Mesendoderm (in vitro differentiated cells): ENCODE results near the gene HOXC13.

ENCODE experiments used
- DNase-seq: peaks from one replicate; pipeline ENCODE4 v3.0.0; 2013
- H2AK5ac ChIP-seq: 2 replicates; pipeline ENCODE4 v1.6.1; 2013; ENCODE audit warnings: low read length, inconsistent platforms
- H2BK120ac ChIP-seq: 2 replicates; pipeline ENCODE4 v1.6.1; 2013; ENCODE audit warnings: low read depth, mild to moderate bottlenecking, low read length, moderate library complexity, mixed read lengths
- H2BK15ac ChIP-seq: replicated peaks from 2 replicates; pipeline ENCODE4 v1.6.1; 2013; ENCODE audit warnings: low read depth, mild to moderate bottlenecking, moderate library complexity
- H2BK5ac ChIP-seq: 2 replicates; pipeline ENCODE4 v1.6.1; 2013; ENCODE audit warnings: low read length, inconsistent platforms
- H3K18ac ChIP-seq: 2 replicates; pipeline ENCODE4 v1.6.1; 2013; ENCODE audit warnings: mild to moderate bottlenecking, low read length, mixed read lengths
- H3K23ac ChIP-seq: one replicate; pipeline ENCODE4 v1.6.1; 2013; ENCODE audit warnings: low read length
- H3K27ac ChIP-seq: 2 replicates; pipeline ENCODE4 v1.5.1; 2013; ENCODE audit warnings: low read depth, mild to moderate bottlenecking, inconsistent platforms, low read length, moderate library complexity
- H3K27me3 ChIP-seq: 2 replicates; pipeline ENCODE4 v1.6.1; 2013; ENCODE audit warnings: low read length, control low read depth, mild to moderate bottlenecking, inconsistent platforms; ENCODE audit not compliant: insufficient read depth, poor library complexity
- H3K36me3 ChIP-seq: 2 replicates; pipeline ENCODE4 v1.6.1; 2013; ENCODE audit warnings: low read length, inconsistent platforms; ENCODE audit not compliant: control insufficient read depth, insufficient read depth
- H3K4ac ChIP-seq: one replicate; pipeline ENCODE4 v1.6.1; 2013; ENCODE audit warnings: low read depth, mild to moderate bottlenecking, low read length, moderate library complexity
- H3K4me1 ChIP-seq: 2 replicates; pipeline ENCODE4 v1.6.1; 2013; ENCODE audit warnings: low read depth, low read length, inconsistent platforms; ENCODE audit not compliant: control insufficient read depth
- H3K4me2 ChIP-seq: 2 replicates; pipeline ENCODE4 v1.6.1; 2013; ENCODE audit warnings: low read length
- H3K4me3 ChIP-seq: 2 replicates; pipeline ENCODE4 v1.5.1; 2013; ENCODE audit warnings: mild to moderate bottlenecking, low read length
- H3K56ac ChIP-seq: one replicate; pipeline ENCODE4 v1.6.1; 2013; ENCODE audit warnings: low read length
- H3K79me1 ChIP-seq: 2 replicates; pipeline ENCODE4 v1.6.1; 2013; ENCODE audit warnings: low read length, inconsistent platforms
- H3K79me2 ChIP-seq: 2 replicates; pipeline ENCODE4 v1.6.1; 2013; ENCODE audit warnings: mild to moderate bottlenecking, low read length; ENCODE audit not compliant: control insufficient read depth, insufficient read depth
- H3K9ac ChIP-seq: 2 replicates; pipeline ENCODE4 v1.6.1; 2013; ENCODE audit warnings: low read length, inconsistent platforms
- H4K5ac ChIP-seq: one replicate; pipeline ENCODE4 v1.6.1; 2013; ENCODE audit warnings: low read length
- H4K8ac ChIP-seq: one replicate; pipeline ENCODE4 v1.6.1; 2013; ENCODE audit warnings: low read depth, mild to moderate bottlenecking, control low read depth, low read length, moderate library complexity
- WGBS: extraction: QIAGEN DNeasy Blood & Tissue Kit; methylation state at CpG from one replicate; pipeline ENCODE4 v1.1.7; 2013; ENCODE audit warnings: low lambda C conversion rate, missing lambda C conversion rate; ENCODE audit not compliant: insufficient coverage; ENCODE audit errors: extremely low coverage; 5-methylcytosine and 5-hydroxymethylcytosine counted together

The HOXC13 gene

GRCh38 chr12:53989227-53990113 lies 50.8 kb downstream of the HOXC13 start:
- Histone ChIP-seq H3K79me1 (no peaks in the 10 kb centered on the region), H3K9ac (no peak overlapping the region), H3K4me1 (no peaks in the 10 kb centered on the region), H3K56ac (no peak overlapping the region), H3K36me3 (no peaks in the 10 kb centered on the region), H3K23ac (no peak overlapping the region), H2AK5ac (no peak overlapping the region), H4K5ac (no peak overlapping the region), H3K27ac (no peak overlapping the region), H3K79me2 (no peaks in the 10 kb centered on the region), H4K8ac (no peak overlapping the region), H3K27me3 (peaks cover 93% of the 10 kb centered on the region), H3K18ac (no peak overlapping the region), H3K4ac (no peak overlapping the region), H2BK120ac (no peak overlapping the region), H3K4me2 (no peak overlapping the region), H2BK5ac (no peak overlapping the region), H2BK15ac (no peak overlapping the region), H3K4me3 (no peak overlapping the region)
- no CpG with 5 or more reads among the region's 28 CpGs for WGBS
- DNase-seq: no peak

- WGBS: no CpG with 5 or more reads among the region's 27 CpGs
- no peak overlapping the region for H3K27ac ChIP-seq
- H3K4me1 ChIP-seq: no peaks in the 10 kb centered on the region
Observed at GRCh38 chr12:53990311-53991076, 51.9 kb downstream of the HOXC13 start.

GRCh38 chr12:53991077-53991460 lies 52.4 kb downstream of the HOXC13 start:
- DNase-seq: no peak
- no CpG with 5 or more reads among the region's 8 CpGs for WGBS

More at GRCh38 chr12:53990311-53991076, 51.9 kb downstream of the HOXC13 start:
- Histone ChIP-seq H3K4ac (no peak overlapping the region), H3K27me3 (peaks cover 97% of the 10 kb centered on the region), H2AK5ac (no peak overlapping the region), H3K9ac (no peak overlapping the region), H2BK120ac (no peak overlapping the region), H3K4me3 (no peak overlapping the region), H3K56ac (no peak overlapping the region), H3K36me3 (no peaks in the 10 kb centered on the region), H3K4me2 (no peak overlapping the region), H4K5ac (no peak overlapping the region), H2BK5ac (no peak overlapping the region), H4K8ac (no peak overlapping the region), H3K18ac (no peak overlapping the region), H3K79me2 (no peaks in the 10 kb centered on the region), H3K79me1 (no peaks in the 10 kb centered on the region), H2BK15ac (no peak overlapping the region), H3K23ac (no peak overlapping the region)
- no peak for DNase-seq

GRCh38 chr12:53992377-53992889 lies 53.8 kb downstream of the HOXC13 start:
- H3K4me1 ChIP-seq: no peaks in the 10 kb centered on the region
- peaks cover 95% of the 10 kb centered on the region for H3K27me3 ChIP-seq
- WGBS: no CpG with 5 or more reads among the region's 7 CpGs

More at GRCh38 chr12:53991077-53991460, 52.4 kb downstream of the HOXC13 start:
- H3K79me2 ChIP-seq: no peaks in the 10 kb centered on the region
- H2BK120ac ChIP-seq: no peak overlapping the region
- H2BK15ac ChIP-seq: no peak overlapping the region
- H4K8ac ChIP-seq: no peak overlapping the region
- no peak overlapping the region for H3K56ac ChIP-seq
- no peaks in the 10 kb centered on the region for H3K36me3 ChIP-seq
- H2BK5ac ChIP-seq: no peak overlapping the region
- H4K5ac ChIP-seq: no peak overlapping the region
- no peak overlapping the region for H3K4me2 ChIP-seq
- H3K27me3 ChIP-seq: peaks cover 95% of the 10 kb centered on the region
- H3K4me3 ChIP-seq: no peak overlapping the region
- H3K4ac ChIP-seq: no peak overlapping the region
- no peaks in the 10 kb centered on the region for H3K4me1 ChIP-seq
- no peak overlapping the region for H3K27ac ChIP-seq
- H3K9ac ChIP-seq: no peak overlapping the region
- H3K18ac ChIP-seq: no peak overlapping the region
- no peak overlapping the region for H2AK5ac ChIP-seq
- no peaks in the 10 kb centered on the region for H3K79me1 ChIP-seq
- H3K23ac ChIP-seq: no peak overlapping the region

GRCh38 chr12:53993162-53994008 lies 54.8 kb downstream of the HOXC13 start:
- Histone ChIP-seq H4K5ac (no peak overlapping the region), H3K79me1 (no peaks in the 10 kb centered on the region), H3K18ac (no peak overlapping the region), H3K36me3 (no peaks in the 10 kb centered on the region), H3K79me2 (no peaks in the 10 kb centered on the region), H4K8ac (no peak overlapping the region), H3K27me3 (peaks cover 96% of the 10 kb centered on the region), H3K4me2 (no peak overlapping the region), H2AK5ac (no peak overlapping the region), H3K4ac (no peak overlapping the region), H3K9ac (no peak overlapping the region), H2BK15ac (no peak overlapping the region), H3K4me3 (no peak overlapping the region), H3K56ac (no peak overlapping the region), H3K27ac (no peak overlapping the region), H3K23ac (no peak overlapping the region), H2BK120ac (no peak overlapping the region), H3K4me1 (no peaks in the 10 kb centered on the region), H2BK5ac (no peak overlapping the region)
- DNase-seq: no peak
- WGBS: no CpG with 5 or more reads among the region's 18 CpGs

More at GRCh38 chr12:53992377-53992889, 53.8 kb downstream of the HOXC13 start:
- H3K56ac ChIP-seq: no peak overlapping the region
- DNase-seq: no peak
- no peaks in the 10 kb centered on the region for H3K36me3 ChIP-seq
- no peak overlapping the region for H3K27ac ChIP-seq
- H2BK120ac ChIP-seq: no peak overlapping the region
- no peak overlapping the region for H3K9ac ChIP-seq
- no peak overlapping the region for H2BK5ac ChIP-seq
- H3K4me2 ChIP-seq: no peak overlapping the region
- no peak overlapping the region for H2BK15ac ChIP-seq
- no peak overlapping the region for H4K8ac ChIP-seq
- H3K18ac ChIP-seq: no peak overlapping the region
- no peak overlapping the region for H3K4ac ChIP-seq
- H3K79me2 ChIP-seq: no peaks in the 10 kb centered on the region
- H3K79me1 ChIP-seq: no peaks in the 10 kb centered on the region
- no peak overlapping the region for H3K4me3 ChIP-seq
- no peak overlapping the region for H4K5ac ChIP-seq
- H2AK5ac ChIP-seq: no peak overlapping the region
- H3K23ac ChIP-seq: no peak overlapping the region
